Mesenchymal stem cell (in vitro differentiated cells and primary cell): ENCODE data around the gene IDI2.

Experiments
- DNase-seq: peaks from one replicate; pipeline ENCODE4 v3.0.0-alpha.2; 2013
- H2AFZ ChIP-seq: one replicate; pipeline ENCODE4 v1.6.1; 2013; ENCODE audit warnings: low read depth, mild to moderate bottlenecking, control low read depth, inconsistent platforms, low read length, moderate library complexity
- H2AK5ac ChIP-seq: 2 replicates; pipeline ENCODE4 v1.6.1; 2013; ENCODE audit warnings: low read length, moderate library complexity, mild to moderate bottlenecking, inconsistent platforms; ENCODE audit not compliant: severe bottlenecking
- H2BK120ac ChIP-seq: one replicate; pipeline ENCODE4 v1.6.1; 2013; ENCODE audit warnings: low read depth, mild to moderate bottlenecking, inconsistent platforms, low read length, moderate library complexity
- H2BK12ac ChIP-seq, 2 experiments: one replicate each; pipeline ENCODE4 v1.6.1; 2013; ENCODE audit warnings: inconsistent platforms in 2 of 2, low read length in 2 of 2, mild to moderate bottlenecking in 2 of 2, moderate library complexity in 2 of 2, control low read depth in 1 of 2
- H2BK15ac ChIP-seq: one replicate; pipeline ENCODE4 v1.6.1; 2013; ENCODE audit warnings: mild to moderate bottlenecking, low read depth, inconsistent platforms; ENCODE audit not compliant: poor library complexity, severe bottlenecking
- H2BK5ac ChIP-seq: 2 replicates; pipeline ENCODE4 v1.6.1; 2013; ENCODE audit warnings: low read depth, mild to moderate bottlenecking, low read length, control low read depth, inconsistent platforms; ENCODE audit not compliant: poor library complexity, severe bottlenecking
- H3K14ac ChIP-seq, 2 experiments: one replicate each; pipeline ENCODE4 v1.6.1; 2013; ENCODE audit warnings: inconsistent platforms in 2 of 2, low read length in 2 of 2, control low read depth in 1 of 2, mild to moderate bottlenecking in 1 of 2, moderate library complexity in 1 of 2
- H3K18ac ChIP-seq, 2 experiments: one replicate each; pipeline ENCODE4 v1.6.1; 2013; ENCODE audit warnings: inconsistent platforms in 2 of 2, low read length in 2 of 2, control low read depth in 1 of 2, low read depth in 1 of 2, mild to moderate bottlenecking in 1 of 2
- H3K23ac ChIP-seq, 2 experiments: one replicate each; pipeline ENCODE4 v1.6.1; 2013; ENCODE audit warnings: inconsistent platforms in 2 of 2, low read length in 2 of 2, mild to moderate bottlenecking in 2 of 2, moderate library complexity in 2 of 2, control low read depth in 1 of 2
- H3K27ac ChIP-seq: 2 replicates; pipeline ENCODE4 v1.5.1; 2013; ENCODE audit warnings: mild to moderate bottlenecking, moderate library complexity, low read length, control low read depth, inconsistent platforms; ENCODE audit not compliant: poor library complexity, severe bottlenecking
- H3K27me3 ChIP-seq, 2 experiments: 2 replicates each; pipeline versions ENCODE4 v1.6.1 to v1.7.0; 2013; ENCODE audit warnings: low read length in 2 of 2, mild to moderate bottlenecking in 2 of 2, moderate library complexity in 2 of 2, control low read depth in 1 of 2, inconsistent platforms in 1 of 2; ENCODE audit not compliant: control insufficient read depth in 1 of 2, insufficient read depth in 1 of 2
- H3K36me3 ChIP-seq, 2 experiments: 2 replicates each; pipeline versions ENCODE4 v1.6.1 to v1.7.0; 2013; ENCODE audit warnings: low read length in 2 of 2, control low read depth in 1 of 2, inconsistent platforms in 1 of 2, low read depth in 1 of 2, mild to moderate bottlenecking in 1 of 2; ENCODE audit not compliant: insufficient read depth in 2 of 2, control insufficient read depth in 1 of 2
- H3K4ac ChIP-seq, 2 experiments: one replicate each; pipeline ENCODE4 v1.6.1; 2013; ENCODE audit warnings: inconsistent platforms in 2 of 2, low read length in 2 of 2, mild to moderate bottlenecking in 2 of 2, moderate library complexity in 2 of 2, control low read depth in 1 of 2, low read depth in 1 of 2
- H3K4me1 ChIP-seq: 2 replicates; pipeline ENCODE4 v1.6.1; 2013; ENCODE audit warnings: low read depth, low read length, control low read depth; ENCODE audit not compliant: control insufficient read depth, insufficient read depth
- H3K4me2 ChIP-seq: 2 replicates; pipeline ENCODE4 v1.6.1; 2013; ENCODE audit warnings: low read length, mild to moderate bottlenecking, inconsistent platforms; ENCODE audit not compliant: poor library complexity, severe bottlenecking
- H3K4me3 ChIP-seq, 2 experiments: 2 replicates each; pipeline versions ENCODE4 v1.5.1 to v1.7.0; 2013; ENCODE audit warnings: low read length in 2 of 2, mild to moderate bottlenecking in 2 of 2, control low read depth in 1 of 2, low read depth in 1 of 2; ENCODE audit not compliant: insufficient read depth in 1 of 2
- H3K79me1 ChIP-seq: replicated peaks from 2 replicates; pipeline ENCODE4 v1.6.1; 2013; ENCODE audit warnings: mild to moderate bottlenecking, control low read depth, low read length, inconsistent platforms; ENCODE audit not compliant: poor library complexity, severe bottlenecking
- H3K9ac ChIP-seq: 2 replicates; pipeline ENCODE4 v1.7.0; 2013; ENCODE audit warnings: mild to moderate bottlenecking, low read length, moderate library complexity
- H3K9me3 ChIP-seq: 2 replicates; pipeline ENCODE4 v1.7.0; 2013; ENCODE audit warnings: mild to moderate bottlenecking, low read length; ENCODE audit not compliant: control insufficient read depth
- H4K8ac ChIP-seq: one replicate; pipeline ENCODE4 v1.6.1; 2013; ENCODE audit warnings: inconsistent platforms, mild to moderate bottlenecking, low read length, moderate library complexity
- H4K91ac ChIP-seq: one replicate; pipeline ENCODE4 v1.6.1; 2013; ENCODE audit warnings: mild to moderate bottlenecking, low read length, inconsistent platforms
- WGBS: methylation state at CpG from one replicate; pipeline ENCODE4 v1.1.7; 2013; ENCODE audit warnings: mixed read lengths; 5-methylcytosine and 5-hydroxymethylcytosine counted together

IDI2 gene

GRCh38 chr10:1036341-1036791 is 10.7 kb upstream of the IDI2 start:
- H3K4me3 ChIP-seq, result no peak overlapping the region
- H2BK5ac ChIP-seq, result no peak overlapping the region
- no peak overlapping the region for H4K8ac ChIP-seq
- no peaks in the 10 kb centered on the region for H3K9me3 ChIP-seq
- H3K36me3 ChIP-seq, result peaks cover 19 to 46% of the 10 kb centered on the region in 2 experiments
- no peak overlapping the region for H2BK120ac ChIP-seq
- H3K79me1 ChIP-seq, result peaks cover 2% of the 10 kb centered on the region
- no peak overlapping the region for H3K14ac ChIP-seq
- no peak overlapping the region for H2BK12ac ChIP-seq
- 81% methylated on average over 14 of the region's 14 CpGs for WGBS
- peak; percentile 72 for DNase-seq
- H3K18ac ChIP-seq, result no peak overlapping the region
- H2BK15ac ChIP-seq, result no peak overlapping the region
- no peak overlapping the region for H4K91ac ChIP-seq
- no peak overlapping the region for H2AK5ac ChIP-seq
- H2AFZ ChIP-seq, result no peak overlapping the region
- H3K4me2 ChIP-seq, result no peak overlapping the region
- no peak overlapping the region for H3K4ac ChIP-seq
- no peak overlapping the region for H3K9ac ChIP-seq
- H3K27ac ChIP-seq, result no peak overlapping the region
- peak overlapping the region in 1 of 2 experiments; percentile 2 for H3K23ac ChIP-seq
- peaks cover 10% of the 10 kb centered on the region for H3K4me1 ChIP-seq
- no peaks in the 10 kb centered on the region for H3K27me3 ChIP-seq

- DNase-seq, result no peak
- no peak overlapping the region for H3K4ac ChIP-seq
- H3K18ac ChIP-seq, result no peak overlapping the region
- no peak overlapping the region for H3K27ac ChIP-seq
- peaks cover 10% of the 10 kb centered on the region for H3K4me1 ChIP-seq
- H2BK5ac ChIP-seq, result no peak overlapping the region
- H2AFZ ChIP-seq, result no peak overlapping the region
- peaks cover 19 to 34% of the 10 kb centered on the region in 2 experiments for H3K36me3 ChIP-seq
- H3K9me3 ChIP-seq, result no peaks in the 10 kb centered on the region
- H4K91ac ChIP-seq, result no peak overlapping the region
- H2BK12ac ChIP-seq, result no peak overlapping the region
- no peak overlapping the region for H2BK120ac ChIP-seq
- H3K4me3 ChIP-seq, result no peak overlapping the region
- no peak overlapping the region for H3K23ac ChIP-seq
- 98% methylated on average over 4 of the region's 6 CpGs for WGBS
- H2BK15ac ChIP-seq, result no peak overlapping the region
- H3K79me1 ChIP-seq, result peaks cover 2% of the 10 kb centered on the region
- H3K27me3 ChIP-seq, result no peaks in the 10 kb centered on the region
- no peak overlapping the region for H4K8ac ChIP-seq
- no peak overlapping the region for H3K4me2 ChIP-seq
- H3K14ac ChIP-seq, result no peak overlapping the region
- no peak overlapping the region for H3K9ac ChIP-seq
- H2AK5ac ChIP-seq, result no peak overlapping the region
These were observed 9.5 kb upstream of the IDI2 start for GRCh38 chr10:1035201-1035600.

GRCh38 chr10:1034758-1035157 is 9.1 kb upstream of the IDI2 start:
- Histone ChIP-seq H2BK15ac (no peak overlapping the region), H3K4me2 (no peak overlapping the region), H3K79me1 (no peaks in the 10 kb centered on the region), H3K14ac (no peak overlapping the region), H3K4ac (no peak overlapping the region), H2AK5ac (no peak overlapping the region), H4K91ac (no peak overlapping the region), H3K9ac (no peak overlapping the region), H3K36me3 (peaks cover 17 to 30% of the 10 kb centered on the region in 2 experiments), H2AFZ (no peak overlapping the region), H2BK120ac (no peak overlapping the region), H3K23ac (no peak overlapping the region), H3K18ac (no peak overlapping the region), H4K8ac (no peak overlapping the region), H3K4me1 (peaks cover 10% of the 10 kb centered on the region), H2BK5ac (no peak overlapping the region), H3K4me3 (no peak overlapping the region), H3K27me3 (no peaks in the 10 kb centered on the region), H3K9me3 (no peaks in the 10 kb centered on the region), H2BK12ac (no peak overlapping the region), H3K27ac (no peak overlapping the region)
- WGBS, result 100% methylated on average over 1 of the region's 3 CpGs
- no peak for DNase-seq

- peaks cover 11 to 21% of the 10 kb centered on the region in 2 experiments for H3K36me3 ChIP-seq
- no peak overlapping the region for H3K27ac ChIP-seq
- no peak overlapping the region for H4K8ac ChIP-seq
- H3K18ac ChIP-seq, result no peak overlapping the region
- no peak overlapping the region for H3K4me2 ChIP-seq
- H3K23ac ChIP-seq, result no peak overlapping the region
- no peak overlapping the region for H3K14ac ChIP-seq
- H3K9ac ChIP-seq, result no peak overlapping the region
- H4K91ac ChIP-seq, result no peak overlapping the region
- H3K9me3 ChIP-seq, result no peaks in the 10 kb centered on the region
- 92% methylated on average over 1 of the region's 1 CpG for WGBS
- H3K4me3 ChIP-seq, result no peak overlapping the region
- no peak overlapping the region for H2BK5ac ChIP-seq
- H3K4ac ChIP-seq, result no peak overlapping the region
- no peaks in the 10 kb centered on the region for H3K79me1 ChIP-seq
- peaks cover 10% of the 10 kb centered on the region for H3K4me1 ChIP-seq
- no peak overlapping the region for H2BK120ac ChIP-seq
- no peak overlapping the region for H2BK15ac ChIP-seq
- H2AFZ ChIP-seq, result no peak overlapping the region
- H3K27me3 ChIP-seq, result no peaks in the 10 kb centered on the region
- DNase-seq, result no peak
- no peak overlapping the region for H2AK5ac ChIP-seq
- no peak overlapping the region for H2BK12ac ChIP-seq
These were observed 7.9 kb upstream of the IDI2 start for GRCh38 chr10:1033601-1034000.
